ENCODE measurements around the gene CPED1.

Gene CPED1

GRCh38 chr7:121198502-121198901, 210.0 kb downstream of the CPED1 start:
- ChIA-PET CTCF (no interaction called here), POLR2A (no interaction called here)
- no peaks in the 10 kb centered on the region for H3K9me3 ChIP-seq (ENCODE audit: control insufficient read depth, insufficient read depth, low read depth, low read length)

More at GRCh38 chr7:121198502-121198901, 210.0 kb downstream of the CPED1 start:
- TF ChIP-seq HOXC10 (CRISPR knock-in tag; IDR thresholded peaks at IDR 0.05) = no peak
- no peak for TF ChIP-seq CTCF (tag by site-specific recombination; IDR thresholded peaks at IDR 0.05)
- no peak for TF ChIP-seq ZNF174 (tag by site-specific recombination; IDR thresholded peaks at IDR 0.05)
- TF ChIP-seq ZNF555 (tag by site-specific recombination; conservative IDR thresholded peaks at IDR 0.05) = no peak
- TF ChIP-seq ZNF404 (tag by site-specific recombination; IDR thresholded peaks at IDR 0.05) = no peak
- TF ChIP-seq ZNF837 (tag by site-specific recombination; IDR thresholded peaks at IDR 0.05) = no peak
- TF ChIP-seq KLF17 (tag by site-specific recombination; IDR thresholded peaks at IDR 0.05) = no peak
- TF ChIP-seq ZNF645 (tag by site-specific recombination; IDR thresholded peaks at IDR 0.05) = no peak
- no peak for TF ChIP-seq ZNF157 (tag by site-specific recombination; IDR thresholded peaks at IDR 0.05)
- TF ChIP-seq ZNF670 (tag by site-specific recombination; IDR thresholded peaks at IDR 0.05; ENCODE audit: low read depth) = no peak
- TF ChIP-seq ZBTB10 (tag by site-specific recombination; IDR thresholded peaks at IDR 0.05) = no peak
- TF ChIP-seq ZNF10 (tag by site-specific recombination; IDR thresholded peaks at IDR 0.05) = no peak
- no peak for TF ChIP-seq EGR2 (tag by site-specific recombination; IDR thresholded peaks at IDR 0.05; ENCODE audit: low read depth)
- TF ChIP-seq ZFP37 (tag by site-specific recombination; IDR thresholded peaks at IDR 0.05) = no peak
- no peak for TF ChIP-seq ZNF518A (tag by site-specific recombination; conservative IDR thresholded peaks at IDR 0.05; ENCODE audit: low read depth)
- TF ChIP-seq ZNF561 (tag by site-specific recombination; IDR thresholded peaks at IDR 0.05; ENCODE audit: borderline replicate concordance) = no peak
- no peak for TF ChIP-seq ZBTB6 (tag by site-specific recombination; IDR thresholded peaks at IDR 0.05)
- TF ChIP-seq KLF8 (tag by site-specific recombination; IDR thresholded peaks at IDR 0.05) = no peak
- TF ChIP-seq ZNF223 (tag by site-specific recombination; IDR thresholded peaks at IDR 0.05) = no peak
- Histone ChIP-seq H3K4me1 (ENCODE audit: control insufficient read depth, insufficient read depth, low read length) (no peaks in the 10 kb centered on the region), H3K27ac (ENCODE audit: extremely low read depth, low read depth, low read length) (no peak overlapping the region), H3K36me3 (ENCODE audit: control insufficient read depth in 2 of 2, insufficient read depth in 1 of 2, low read length in 2 of 2) (no peaks in the 10 kb centered on the region), H3K4me3 (ENCODE audit: low read depth, low read length) (no peak overlapping the region)
